ENCODE results near the gene OGFR.
A peak's percentile ranks its signal among the peaks of the same experiment; 100 is the strongest.

Gene OGFR

GRCh38 chr20:62804627-62805154 is at the start of gene OGFR:
TSS of gene OGFR (plus strand) at chr20:62804835. CDS start at chr20:62804860, 25 bp downstream.
- Histone ChIP-seq H3K4me1 (ENCODE audit: control insufficient read depth, insufficient read depth, low read length) (peaks cover 6% of the 10 kb centered on the region; the same call in 1 of the 2 replicates), H3K9me3 (ENCODE audit: control insufficient read depth, insufficient read depth, low read length) (no peaks in the 10 kb centered on the region), H3K4me3 (ENCODE audit: low read length) (peak within 1 kb of the TSS; percentile 78), H3K36me3 (ENCODE audit: control insufficient read depth, insufficient read depth, low read length) (peaks cover 12% of the 10 kb centered on the region), H3K27ac (ENCODE audit: low read length) (no peak within 1 kb of the TSS), H3K27me3 (ENCODE audit: control insufficient read depth, insufficient read depth, low read length) (no peaks in the 10 kb centered on the region)
- DNase-seq (ENCODE audit: low read depth, low spot score): no peak
- WGBS (ENCODE audit: insufficient coverage, insufficient read length): no CpG with 5 or more reads among the region's 77 CpGs

- H3K27ac ChIP-seq (ENCODE audit: low read length): no peak overlapping the region
- H3K4me1 ChIP-seq (ENCODE audit: control insufficient read depth, insufficient read depth, low read length): peaks cover 5% of the 10 kb centered on the region; the same call in 1 of the 2 replicates
- WGBS (ENCODE audit: insufficient coverage, insufficient read length): no CpG with 5 or more reads among the region's 1 CpG
These were observed 49.7 kb upstream of the OGFR start for GRCh38 chr20:62754991-62755356.

GRCh38 chr20:62755817-62756724 is 48.6 kb upstream of the OGFR start:
- H3K27ac ChIP-seq (ENCODE audit: low read length): no peak overlapping the region
- H3K36me3 ChIP-seq (ENCODE audit: control insufficient read depth, insufficient read depth, low read length): no peaks in the 10 kb centered on the region
- H3K27me3 ChIP-seq (ENCODE audit: control insufficient read depth, insufficient read depth, low read length): no peaks in the 10 kb centered on the region
- no CpG with 5 or more reads among the region's 10 CpGs for whole genome bisulfite sequencing (ENCODE audit: insufficient coverage, insufficient read length)
- H3K9me3 ChIP-seq (ENCODE audit: control insufficient read depth, insufficient read depth, low read length): no peaks in the 10 kb centered on the region
- no peak overlapping the region for H3K4me3 ChIP-seq (ENCODE audit: low read length)
- H3K4me1 ChIP-seq (ENCODE audit: control insufficient read depth, insufficient read depth, low read length): peaks cover 5% of the 10 kb centered on the region; the same call in 1 of the 2 replicates
- DNase-seq (ENCODE audit: low read depth, low spot score): no peak

More at GRCh38 chr20:62754991-62755356, 49.7 kb upstream of the OGFR start:
- no peak for DNase-seq (ENCODE audit: low read depth, low spot score)
- Histone ChIP-seq H3K27me3 (ENCODE audit: control insufficient read depth, insufficient read depth, low read length) (no peaks in the 10 kb centered on the region), H3K4me3 (ENCODE audit: low read length) (no peak overlapping the region), H3K36me3 (ENCODE audit: control insufficient read depth, insufficient read depth, low read length) (no peaks in the 10 kb centered on the region), H3K9me3 (ENCODE audit: control insufficient read depth, insufficient read depth, low read length) (no peaks in the 10 kb centered on the region)

GRCh38 chr20:62758226-62758912 is 46.3 kb upstream of the OGFR start:
- Histone ChIP-seq H3K36me3 (ENCODE audit: control insufficient read depth, insufficient read depth, low read length) (no peaks in the 10 kb centered on the region), H3K27me3 (ENCODE audit: control insufficient read depth, insufficient read depth, low read length) (no peaks in the 10 kb centered on the region), H3K4me3 (ENCODE audit: low read length) (no peak overlapping the region), H3K4me1 (ENCODE audit: control insufficient read depth, insufficient read depth, low read length) (peaks cover 1% of the 10 kb centered on the region; the same call in 1 of the 2 replicates), H3K27ac (ENCODE audit: low read length) (no peak overlapping the region), H3K9me3 (ENCODE audit: control insufficient read depth, insufficient read depth, low read length) (no peaks in the 10 kb centered on the region)
- no peak for DNase-seq (ENCODE audit: low read depth, low spot score)
- no CpG with 5 or more reads among the region's 16 CpGs for WGBS (ENCODE audit: insufficient coverage, insufficient read length)

GRCh38 chr20:62759981-62760431 is 44.6 kb upstream of the OGFR start:
- H3K9me3 ChIP-seq (ENCODE audit: control insufficient read depth, insufficient read depth, low read length): no peaks in the 10 kb centered on the region
- H3K27me3 ChIP-seq (ENCODE audit: control insufficient read depth, insufficient read depth, low read length): no peaks in the 10 kb centered on the region
- no peak overlapping the region for H3K27ac ChIP-seq (ENCODE audit: low read length)
- no peaks in the 10 kb centered on the region for H3K36me3 ChIP-seq (ENCODE audit: control insufficient read depth, insufficient read depth, low read length)
- H3K4me1 ChIP-seq (ENCODE audit: control insufficient read depth, insufficient read depth, low read length): no peaks in the 10 kb centered on the region
- WGBS (ENCODE audit: insufficient coverage, insufficient read length): no CpG with 5 or more reads among the region's 20 CpGs
- no peak for DNase-seq (ENCODE audit: low read depth, low spot score)
- H3K4me3 ChIP-seq (ENCODE audit: low read length): no peak overlapping the region

- Histone ChIP-seq H3K27me3 (ENCODE audit: control insufficient read depth, insufficient read depth, low read length) (no peaks in the 10 kb centered on the region), H3K4me3 (ENCODE audit: low read length) (no peak overlapping the region), H3K4me1 (ENCODE audit: control insufficient read depth, insufficient read depth, low read length) (no peaks in the 10 kb centered on the region), H3K9me3 (ENCODE audit: control insufficient read depth, insufficient read depth, low read length) (no peaks in the 10 kb centered on the region), H3K27ac (ENCODE audit: low read length) (no peak overlapping the region), H3K36me3 (ENCODE audit: control insufficient read depth, insufficient read depth, low read length) (no peaks in the 10 kb centered on the region)
- no peak for DNase-seq (ENCODE audit: low read depth, low spot score)
- WGBS (ENCODE audit: insufficient coverage, insufficient read length): no CpG with 5 or more reads among the region's 11 CpGs
These were observed 44.2 kb upstream of the OGFR start for GRCh38 chr20:62760471-62760855.

- no peak for DNase-seq (ENCODE audit: low read depth, low spot score)
- Histone ChIP-seq H3K36me3 (ENCODE audit: control insufficient read depth, insufficient read depth, low read length) (no peaks in the 10 kb centered on the region), H3K27me3 (ENCODE audit: control insufficient read depth, insufficient read depth, low read length) (no peaks in the 10 kb centered on the region), H3K4me3 (ENCODE audit: low read length) (no peak overlapping the region), H3K4me1 (ENCODE audit: control insufficient read depth, insufficient read depth, low read length) (no peaks in the 10 kb centered on the region), H3K27ac (ENCODE audit: low read length) (no peak overlapping the region), H3K9me3 (ENCODE audit: control insufficient read depth, insufficient read depth, low read length) (no peaks in the 10 kb centered on the region)
- no CpG with 5 or more reads among the region's 26 CpGs for WGBS (ENCODE audit: insufficient coverage, insufficient read length)
These were observed 43.5 kb upstream of the OGFR start for GRCh38 chr20:62760856-62761758.

GRCh38 chr20:62761759-62762131 is 42.9 kb upstream of the OGFR start:
- no peaks in the 10 kb centered on the region for H3K27me3 ChIP-seq (ENCODE audit: control insufficient read depth, insufficient read depth, low read length)
- no peaks in the 10 kb centered on the region for H3K4me1 ChIP-seq (ENCODE audit: control insufficient read depth, insufficient read depth, low read length)
- no peaks in the 10 kb centered on the region for H3K36me3 ChIP-seq (ENCODE audit: control insufficient read depth, insufficient read depth, low read length)
- no CpG with 5 or more reads among the region's 6 CpGs for WGBS (ENCODE audit: insufficient coverage, insufficient read length)
- no peak overlapping the region for H3K4me3 ChIP-seq (ENCODE audit: low read length)
- DNase-seq (ENCODE audit: low read depth, low spot score): no peak
- no peaks in the 10 kb centered on the region for H3K9me3 ChIP-seq (ENCODE audit: control insufficient read depth, insufficient read depth, low read length)
- H3K27ac ChIP-seq (ENCODE audit: low read length): no peak overlapping the region

GRCh38 chr20:62762376-62762775 is 42.3 kb upstream of the OGFR start:
- no peak overlapping the region for H3K4me3 ChIP-seq (ENCODE audit: low read length)
- H3K4me1 ChIP-seq (ENCODE audit: control insufficient read depth, insufficient read depth, low read length): no peaks in the 10 kb centered on the region
- DNase-seq (ENCODE audit: low read depth, low spot score): no peak
- H3K36me3 ChIP-seq (ENCODE audit: control insufficient read depth, insufficient read depth, low read length): no peaks in the 10 kb centered on the region
- H3K27ac ChIP-seq (ENCODE audit: low read length): no peak overlapping the region
- WGBS (ENCODE audit: insufficient coverage, insufficient read length): no CpG with 5 or more reads among the region's 22 CpGs
- H3K27me3 ChIP-seq (ENCODE audit: control insufficient read depth, insufficient read depth, low read length): no peaks in the 10 kb centered on the region
- H3K9me3 ChIP-seq (ENCODE audit: control insufficient read depth, insufficient read depth, low read length): no peaks in the 10 kb centered on the region
